Kidney epithelial cell (primary cell): ENCODE data around the gene CA10. TPM values are rescaled to one million over a fixed set of nuclear protein-coding genes. Genes with fewer than 3 reads are reported as not detected.

Experiments used
- DNase-seq: peaks from one replicate; pipeline ENCODE4 v3.0.0-alpha.2; 2010; ENCODE audit warnings: low read depth
- H3K27me3 ChIP-seq: 2 replicates; pipeline ENCODE4 v1.6.0; 2011; ENCODE audit warnings: low read length; ENCODE audit not compliant: control insufficient read depth, insufficient read depth
- H3K36me3 ChIP-seq: 2 replicates; pipeline ENCODE4 v1.5.1; 2011; ENCODE audit warnings: low read length; ENCODE audit not compliant: control insufficient read depth, insufficient read depth
- H3K4me3 ChIP-seq: 2 replicates; pipeline ENCODE4 v1.5.1; 2011; ENCODE audit warnings: low read depth, mild to moderate bottlenecking, control low read depth, low read length
- total RNA-seq: library from RNA; depleted of rRNA; stranded (reverse); fragments of >200 nt; gene quantifications from 2 replicates; pipeline ENCODE4 v1.2.3, GENCODE V29; 2015
- TF ChIP-seq, protein P1 (sequence below): IDR thresholded peaks from 2 replicates; pipeline ENCODE4 v1.5.1; 2011; ENCODE audit warnings: mild to moderate bottlenecking, moderate library complexity, low read length, control low read depth, inconsistent platforms; ENCODE audit not compliant: insufficient read depth, poor library complexity, severe bottlenecking

Gene CA10
- total RNA-seq, 1 donor from 2014 or later, result 0.13 TPM

DNA sequence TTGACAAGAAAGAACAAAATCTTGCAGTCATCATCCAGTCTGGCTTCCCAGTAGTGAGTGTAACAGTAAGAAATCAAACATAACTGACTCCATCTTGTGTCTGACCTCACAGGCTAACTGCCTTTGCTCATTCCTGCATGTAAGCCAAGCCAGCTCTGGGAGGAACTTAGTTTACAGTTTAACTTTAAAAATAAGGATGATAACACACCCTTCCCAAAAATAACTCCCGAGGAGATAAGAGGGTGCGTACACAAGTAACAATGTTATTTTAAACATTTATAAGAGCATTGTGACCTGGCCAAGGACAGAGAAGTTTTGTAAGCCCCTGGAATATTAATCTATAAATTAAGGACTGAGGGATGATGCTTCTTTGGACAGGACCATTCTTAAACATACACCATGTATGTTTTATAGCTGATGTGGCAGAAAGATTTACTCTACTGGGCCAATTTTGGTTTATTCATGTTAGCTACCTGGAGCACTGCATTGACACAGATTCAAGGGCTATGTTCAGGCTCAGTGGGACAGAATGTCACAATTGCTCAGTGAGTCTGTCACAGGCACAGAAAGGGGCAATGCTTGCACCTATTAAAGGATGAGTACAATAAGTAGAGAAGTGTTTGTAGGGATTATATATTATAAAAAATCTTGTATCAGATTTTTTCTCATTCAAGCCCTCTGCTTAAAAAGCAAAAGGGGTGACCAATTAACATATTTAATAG lies 554.1 kb downstream of the CA10 start:
- no peak for DNase-seq
- TF ChIP-seq, protein P1, sequence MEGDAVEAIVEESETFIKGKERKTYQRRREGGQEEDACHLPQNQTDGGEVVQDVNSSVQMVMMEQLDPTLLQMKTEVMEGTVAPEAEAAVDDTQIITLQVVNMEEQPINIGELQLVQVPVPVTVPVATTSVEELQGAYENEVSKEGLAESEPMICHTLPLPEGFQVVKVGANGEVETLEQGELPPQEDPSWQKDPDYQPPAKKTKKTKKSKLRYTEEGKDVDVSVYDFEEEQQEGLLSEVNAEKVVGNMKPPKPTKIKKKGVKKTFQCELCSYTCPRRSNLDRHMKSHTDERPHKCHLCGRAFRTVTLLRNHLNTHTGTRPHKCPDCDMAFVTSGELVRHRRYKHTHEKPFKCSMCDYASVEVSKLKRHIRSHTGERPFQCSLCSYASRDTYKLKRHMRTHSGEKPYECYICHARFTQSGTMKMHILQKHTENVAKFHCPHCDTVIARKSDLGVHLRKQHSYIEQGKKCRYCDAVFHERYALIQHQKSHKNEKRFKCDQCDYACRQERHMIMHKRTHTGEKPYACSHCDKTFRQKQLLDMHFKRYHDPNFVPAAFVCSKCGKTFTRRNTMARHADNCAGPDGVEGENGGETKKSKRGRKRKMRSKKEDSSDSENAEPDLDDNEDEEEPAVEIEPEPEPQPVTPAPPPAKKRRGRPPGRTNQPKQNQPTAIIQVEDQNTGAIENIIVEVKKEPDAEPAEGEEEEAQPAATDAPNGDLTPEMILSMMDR, result no peak
- H3K4me3 ChIP-seq, result no peak overlapping the region
- no peaks in the 10 kb centered on the region for H3K27me3 ChIP-seq
- H3K36me3 ChIP-seq, result no peaks in the 10 kb centered on the region

DNA sequence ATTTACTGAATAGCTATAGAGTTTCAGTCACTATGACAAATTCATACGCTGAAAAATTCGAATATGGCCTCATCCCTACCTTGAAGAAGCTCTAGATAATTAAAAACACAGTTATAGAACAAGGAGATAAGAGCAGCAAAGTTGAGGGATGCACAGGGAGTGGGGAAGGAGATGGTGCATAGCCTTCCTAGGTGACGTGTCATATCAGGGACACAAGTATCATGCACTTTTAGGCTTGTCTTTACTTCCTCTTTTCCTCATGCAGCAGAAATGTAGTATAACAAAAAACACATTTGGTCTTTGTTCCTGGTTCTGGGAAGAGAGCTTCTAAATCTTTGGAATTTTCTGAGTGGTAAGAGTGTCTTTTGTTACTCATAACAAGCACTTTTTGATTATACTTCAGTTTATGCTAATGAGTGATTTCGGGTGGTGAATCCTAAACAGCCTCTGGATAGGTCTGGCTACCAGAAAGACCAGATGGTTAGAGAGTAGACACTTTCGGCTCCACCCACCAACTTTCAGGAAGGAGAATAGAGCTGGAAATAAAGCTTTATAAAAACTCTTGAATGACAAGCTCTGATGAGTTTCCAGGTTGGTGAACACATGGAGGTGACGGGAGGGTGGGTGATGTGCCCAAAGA lies 556.8 kb downstream of the CA10 start:
- no peaks in the 10 kb centered on the region for H3K27me3 ChIP-seq
- H3K4me3 ChIP-seq, result no peak overlapping the region
- DNase-seq, result no peak
- TF ChIP-seq, protein P1, result no peak
- no peaks in the 10 kb centered on the region for H3K36me3 ChIP-seq

DNA sequence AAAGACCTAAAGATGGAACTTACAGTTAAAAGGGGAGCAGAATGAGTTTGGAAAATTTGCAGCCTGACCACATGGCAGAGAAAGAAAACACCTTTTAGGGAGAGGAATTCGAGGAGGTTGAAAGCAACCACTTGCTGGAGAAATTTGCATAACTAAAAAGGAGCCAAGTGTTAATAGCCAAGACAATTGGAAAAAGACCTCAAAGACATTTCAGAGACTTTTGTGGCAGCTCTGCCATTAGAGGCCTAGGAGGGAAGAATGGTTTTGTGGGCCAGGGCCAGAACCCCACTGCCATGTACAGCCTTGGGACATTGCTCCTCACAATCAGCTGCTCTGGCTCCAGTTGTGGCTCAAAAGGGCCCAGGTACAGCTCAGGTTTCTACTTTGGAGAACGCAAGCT lies 559.7 kb downstream of the CA10 start:
- TF ChIP-seq, protein P1, result no peak
- no peak for DNase-seq
- Histone ChIP-seq H3K36me3 (no peaks in the 10 kb centered on the region), H3K27me3 (no peaks in the 10 kb centered on the region), H3K4me3 (no peak overlapping the region)

DNA sequence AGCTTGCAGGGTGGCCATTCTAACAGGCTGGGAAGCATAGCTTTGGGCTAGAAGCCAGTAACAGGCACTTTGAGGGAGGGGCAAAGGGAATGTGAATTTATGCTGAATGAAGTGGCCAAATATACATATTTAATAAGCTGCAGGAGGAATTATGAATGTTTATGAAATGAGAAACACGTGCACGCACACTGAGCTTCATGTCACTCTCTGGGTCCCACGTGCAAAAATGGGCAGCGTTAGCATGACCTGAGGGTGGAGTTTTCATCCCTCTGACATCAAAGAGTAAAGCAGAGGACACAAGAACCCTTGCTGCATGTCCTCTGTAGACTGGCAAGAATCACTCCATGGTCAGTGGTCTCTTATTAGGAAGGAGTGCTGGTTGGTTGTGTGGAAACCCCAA lies 561.2 kb downstream of the CA10 start:
- H3K36me3 ChIP-seq, result no peaks in the 10 kb centered on the region
- H3K4me3 ChIP-seq, result no peak overlapping the region
- TF ChIP-seq, protein P1, result no peak
- DNase-seq, result no peak
- H3K27me3 ChIP-seq, result no peaks in the 10 kb centered on the region

DNA sequence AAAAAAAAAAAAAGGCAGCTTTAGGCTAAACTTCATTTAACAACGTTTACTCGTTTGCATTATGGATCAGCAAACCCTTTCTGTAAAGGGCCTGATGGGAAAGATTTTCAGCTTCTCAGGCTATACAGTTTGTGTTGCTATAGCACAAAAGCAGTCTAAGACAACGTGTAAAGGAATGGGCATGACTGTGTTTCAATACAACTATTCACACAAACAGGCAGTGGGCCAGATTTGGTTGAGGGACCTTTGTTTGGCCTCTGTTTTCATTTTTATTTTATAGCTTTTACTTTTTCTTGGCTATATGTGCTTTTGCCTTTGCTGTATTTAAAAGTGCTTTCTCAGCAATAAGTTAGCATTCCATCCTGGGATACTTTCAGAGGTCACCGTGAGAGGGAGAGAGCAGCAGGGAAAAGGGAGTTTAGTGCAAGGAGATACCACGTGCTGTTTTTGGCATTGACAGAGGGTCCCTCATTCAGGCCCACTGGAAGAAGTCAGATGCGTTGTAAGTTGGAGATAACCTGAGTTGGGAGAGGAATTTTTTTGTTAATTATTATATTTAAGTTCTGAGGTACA lies 562.6 kb downstream of the CA10 start:
- Histone ChIP-seq H3K4me3 (no peak overlapping the region), H3K27me3 (no peaks in the 10 kb centered on the region), H3K36me3 (no peaks in the 10 kb centered on the region)
- TF ChIP-seq, protein P1, result no peak
- DNase-seq, result no peak
